HG02840 (cell line): ENCODE results near the gene AK5.
A peak's percentile ranks its signal among the peaks of the same experiment; 100 is the strongest.

Source experiments
- ATAC-seq: cut with Tn5 transposase; IDR thresholded peaks from one replicate; pipeline ENCODE4 v1.9.1; 2021; ENCODE audit warnings: mild to moderate bottlenecking, moderate library complexity, moderate number of reproducible peaks; ENCODE audit not compliant: unreplicated experiment, low FRiP score

Gene AK5

GRCh38 chr1:77562596-77563150 is 280.9 kb downstream of the AK5 start:
- ATAC-seq, result no peak

- ATAC-seq, result no peak
Observed at GRCh38 chr1:77565321-77565720, 283.5 kb downstream of the AK5 start.

- no peak for ATAC-seq
Observed at GRCh38 chr1:77571642-77572041, 289.8 kb downstream of the AK5 start.

GRCh38 chr1:77579547-77579946 is 297.7 kb downstream of the AK5 start:
- no peak for ATAC-seq

- no peak for ATAC-seq
Observed at GRCh38 chr1:77582905-77583304, 301.1 kb downstream of the AK5 start.

GRCh38 chr1:77583483-77583882 is 301.7 kb downstream of the AK5 start:
- ATAC-seq, result no peak

GRCh38 chr1:77584884-77585283 is 303.1 kb downstream of the AK5 start:
- no peak for ATAC-seq

GRCh38 chr1:77585610-77586314 is 303.9 kb downstream of the AK5 start:
- ATAC-seq, result no peak

- ATAC-seq, result no peak
Observed at GRCh38 chr1:77589231-77589630, 307.4 kb downstream of the AK5 start.

- ATAC-seq, result no peak
Observed at GRCh38 chr1:77590651-77591050, 308.8 kb downstream of the AK5 start.

GRCh38 chr1:77592906-77593305 is 311.1 kb downstream of the AK5 start:
- ATAC-seq, result no peak

GRCh38 chr1:77594366-77595112 is 312.7 kb downstream of the AK5 start:
- peak; percentile 85 for ATAC-seq

- no peak for ATAC-seq
Observed at GRCh38 chr1:77597310-77597709, 315.5 kb downstream of the AK5 start.

GRCh38 chr1:77605246-77606026 is 323.6 kb downstream of the AK5 start:
- no peak for ATAC-seq

- ATAC-seq, result no peak
Observed at GRCh38 chr1:77608893-77609292, 327.1 kb downstream of the AK5 start.
